ENCODE data around the gene TIGD1.

- TF ChIP-seq POLR2A (IDR thresholded peaks at IDR 0.05) (no peak), CTCF (IDR thresholded peaks at IDR 0.05) (no peak)
Observed at GRCh38 chr2:232506709-232507108, 43.6 kb downstream of the TIGD1 start.
